ENCODE results near the gene PSG2. TPM values are rescaled to one million over a fixed set of nuclear protein-coding genes. Genes with fewer than 3 reads are reported as not detected.
"Not testable (repeated sequence)": the region's sequence is repeated elsewhere in the genome, so short reads cannot be mapped to it uniquely, and the experiment has no call there.

Gene PSG2
- total RNA-seq, 1 donor from 2014 or later: not detected

GRCh38 chr19:43107401-43107800 is 24.9 kb upstream of the PSG2 start:
- not testable (repeated sequence) for H3K27me3 Mint-ChIP-seq (ENCODE audit: low read depth); H3K4me1 Mint-ChIP-seq; DNase-seq (ENCODE audit: low spot score in 2 of 2, unreplicated experiment in 2 of 2); H3K27ac Mint-ChIP-seq; H3K4me3 Mint-ChIP-seq
- H3K9me3 Mint-ChIP-seq: peaks cover 55% of the 10 kb centered on the region
- H3K36me3 Mint-ChIP-seq: peaks cover 12% of the 10 kb centered on the region

- Mint-ChIP-seq H3K4me3 (no peak overlapping the region), H3K9me3 (peaks cover 63% of the 10 kb centered on the region), H3K27me3 (ENCODE audit: low read depth) (no peaks in the 10 kb centered on the region), H3K36me3 (peaks cover 12% of the 10 kb centered on the region), H3K27ac (no peak overlapping the region), H3K4me1 (no peaks in the 10 kb centered on the region)
- TF ChIP-seq CTCF (IDR thresholded peaks at IDR 0.05; ENCODE audit: unreplicated experiment): no peak
- DNase-seq (ENCODE audit: low spot score in 2 of 2, unreplicated experiment in 2 of 2): no peak
Observed at GRCh38 chr19:43105496-43105895, 23.0 kb upstream of the PSG2 start.

- Mint-ChIP-seq H3K36me3 (peaks cover 12% of the 10 kb centered on the region), H3K9me3 (peaks cover 66% of the 10 kb centered on the region)
- not testable (repeated sequence) for H3K4me3 Mint-ChIP-seq; DNase-seq (ENCODE audit: low spot score in 2 of 2, unreplicated experiment in 2 of 2); H3K27me3 Mint-ChIP-seq (ENCODE audit: low read depth); H3K27ac Mint-ChIP-seq; H3K4me1 Mint-ChIP-seq
Observed at GRCh38 chr19:43104215-43104850, 21.8 kb upstream of the PSG2 start.

GRCh38 chr19:43101950-43102349 is 19.4 kb upstream of the PSG2 start:
- Mint-ChIP-seq H3K27ac (no peak overlapping the region), H3K4me1 (no peaks in the 10 kb centered on the region), H3K4me3 (no peak overlapping the region), H3K36me3 (peaks cover 12% of the 10 kb centered on the region), H3K27me3 (ENCODE audit: low read depth) (no peaks in the 10 kb centered on the region), H3K9me3 (peaks cover 77% of the 10 kb centered on the region)
- no peak for DNase-seq (ENCODE audit: low spot score in 2 of 2, unreplicated experiment in 2 of 2)
- no peak for TF ChIP-seq CTCF (IDR thresholded peaks at IDR 0.05; ENCODE audit: unreplicated experiment)

GRCh38 chr19:43098416-43098815 is 15.9 kb upstream of the PSG2 start:
- H3K36me3 Mint-ChIP-seq; H3K4me3 Mint-ChIP-seq; H3K27ac Mint-ChIP-seq; H3K4me1 Mint-ChIP-seq; DNase-seq (ENCODE audit: low spot score in 2 of 2, unreplicated experiment in 2 of 2); H3K27me3 Mint-ChIP-seq (ENCODE audit: low read depth): not testable (repeated sequence)
- peaks cover 70% of the 10 kb centered on the region for H3K9me3 Mint-ChIP-seq

GRCh38 chr19:43087702-43088340 is 5.3 kb upstream of the PSG2 start:
- not testable (repeated sequence) for H3K4me3 Mint-ChIP-seq; H3K27ac Mint-ChIP-seq; H3K4me1 Mint-ChIP-seq; DNase-seq (ENCODE audit: low spot score in 2 of 2, unreplicated experiment in 2 of 2); H3K36me3 Mint-ChIP-seq; H3K27me3 Mint-ChIP-seq (ENCODE audit: low read depth)
- H3K9me3 Mint-ChIP-seq: peaks cover 66% of the 10 kb centered on the region

GRCh38 chr19:43085796-43086530 is 3.5 kb upstream of the PSG2 start:
- peaks cover 63% of the 10 kb centered on the region for H3K9me3 Mint-ChIP-seq
- not testable (repeated sequence) for H3K4me1 Mint-ChIP-seq; H3K27me3 Mint-ChIP-seq (ENCODE audit: low read depth)

GRCh38 chr19:43084196-43084832 is 1.8 kb upstream of the PSG2 start:
- H3K9me3 Mint-ChIP-seq: peaks cover 62% of the 10 kb centered on the region
- H3K4me1 Mint-ChIP-seq; H3K36me3 Mint-ChIP-seq; H3K27me3 Mint-ChIP-seq (ENCODE audit: low read depth); H3K27ac Mint-ChIP-seq; DNase-seq (ENCODE audit: low spot score in 2 of 2, unreplicated experiment in 2 of 2); H3K4me3 Mint-ChIP-seq: not testable (repeated sequence)
- peak; percentile 20 for TF ChIP-seq CTCF (IDR thresholded peaks at IDR 0.05; ENCODE audit: unreplicated experiment)

More at GRCh38 chr19:43085796-43086530, 3.5 kb upstream of the PSG2 start:
- not testable (repeated sequence) for H3K27ac Mint-ChIP-seq; H3K36me3 Mint-ChIP-seq; H3K4me3 Mint-ChIP-seq; DNase-seq (ENCODE audit: low spot score in 2 of 2, unreplicated experiment in 2 of 2)

GRCh38 chr19:43083721-43084120 is 1.2 kb upstream of the PSG2 start:
- not testable (repeated sequence) for H3K4me1 Mint-ChIP-seq; H3K4me3 Mint-ChIP-seq; H3K36me3 Mint-ChIP-seq; H3K27me3 Mint-ChIP-seq (ENCODE audit: low read depth); DNase-seq (ENCODE audit: low spot score in 2 of 2, unreplicated experiment in 2 of 2); H3K27ac Mint-ChIP-seq
- H3K9me3 Mint-ChIP-seq: peaks cover 60% of the 10 kb centered on the region

All from mesothelial cell of epicardium (in vitro differentiated cells).